ENCODE measurements around the gene HELZ. TPM values are rescaled to one million over a fixed set of nuclear protein-coding genes. Genes with fewer than 3 reads are reported as not detected.

HELZ gene
- total RNA-seq, 1 donor from 2014 or later: 86.0 TPM

GRCh38 chr17:67071595-67071994, 173.4 kb downstream of the HELZ start:
- ATAC-seq: no peak
- DNase-seq (ENCODE audit: low spot score): no peak
- intact Hi-C loops (cut with DNase I): no loop called here

- ATAC-seq (no peak), DNase-seq (ENCODE audit: low spot score) (no peak)
- intact Hi-C loops (cut with DNase I): no loop called here
These were observed 175.3 kb downstream of the HELZ start for GRCh38 chr17:67069603-67070136.

GRCh38 chr17:67068999-67069398, 176.0 kb downstream of the HELZ start:
- DNase-seq (ENCODE audit: low spot score): no peak
- intact Hi-C loops (cut with DNase I): no loop called here
- no peak for ATAC-seq

- intact Hi-C loops (cut with DNase I): no loop called here
- ATAC-seq (no peak), DNase-seq (ENCODE audit: low spot score) (no peak)
These were observed 177.2 kb downstream of the HELZ start for GRCh38 chr17:67067571-67068482.

GRCh38 chr17:67066717-67067116, 178.3 kb downstream of the HELZ start:
- ATAC-seq: no peak
- intact Hi-C loops (cut with DNase I): no loop called here
- no peak for DNase-seq (ENCODE audit: low spot score)

- intact Hi-C loops (cut with DNase I): no loop called here
- ATAC-seq (no peak), DNase-seq (ENCODE audit: low spot score) (no peak)
These were observed 181.9 kb downstream of the HELZ start for GRCh38 chr17:67063141-67063540.

GRCh38 chr17:67059372-67059771, 185.6 kb downstream of the HELZ start:
- DNase-seq (ENCODE audit: low spot score) (no peak), ATAC-seq (no peak)

GRCh38 chr17:67058036-67058435, 187.0 kb downstream of the HELZ start:
- no peak for ATAC-seq
- intact Hi-C loops (cut with DNase I): no loop called here
- DNase-seq (ENCODE audit: low spot score): no peak

More at GRCh38 chr17:67059372-67059771, 185.6 kb downstream of the HELZ start:
- intact Hi-C loops (cut with DNase I): no loop called here

- intact Hi-C loops (cut with DNase I): no loop called here
- no peak for DNase-seq (ENCODE audit: low spot score)
- no peak for ATAC-seq
These were observed 188.1 kb downstream of the HELZ start for GRCh38 chr17:67056746-67057490.

- no peak for ATAC-seq
These were observed 188.9 kb downstream of the HELZ start for GRCh38 chr17:67055811-67056745.

GRCh38 chr17:67055041-67055443, 190.0 kb downstream of the HELZ start:
- ATAC-seq (no peak), DNase-seq (ENCODE audit: low spot score) (peak; percentile 42)
- intact Hi-C loops (cut with DNase I): no loop called here

More at GRCh38 chr17:67055811-67056745, 188.9 kb downstream of the HELZ start:
- intact Hi-C loops (cut with DNase I): no loop called here
- no peak for DNase-seq (ENCODE audit: low spot score)

- ATAC-seq (no peak), DNase-seq (ENCODE audit: low spot score) (no peak)
- intact Hi-C loops (cut with DNase I): no loop called here
These were observed 190.4 kb downstream of the HELZ start for GRCh38 chr17:67054608-67055007.

GRCh38 chr17:67054011-67054591, 190.9 kb downstream of the HELZ start:
- intact Hi-C loops (cut with DNase I): no loop called here
- DNase-seq (ENCODE audit: low spot score): no peak
- no peak for ATAC-seq

GRCh38 chr17:67053438-67054000, 191.5 kb downstream of the HELZ start:
- no peak for ATAC-seq
- no peak for DNase-seq (ENCODE audit: low spot score)
- intact Hi-C loops (cut with DNase I): loop anchor here (1.0 kb wide), 1 partner anchor 18 kb away; no protein-coding TSS in a partner anchor

- DNase-seq (ENCODE audit: low spot score) (no peak), ATAC-seq (no peak)
- intact Hi-C loops (cut with DNase I): loop anchor here (1.0 kb wide), 1 partner anchor 18 kb away; no protein-coding TSS in a partner anchor
These were observed 192.1 kb downstream of the HELZ start for GRCh38 chr17:67052720-67053437.

- intact Hi-C loops (cut with DNase I): no loop called here
- DNase-seq (ENCODE audit: low spot score) (no peak), ATAC-seq (no peak)
These were observed 193.2 kb downstream of the HELZ start for GRCh38 chr17:67051837-67052236.

GRCh38 chr17:67051155-67051538, 193.8 kb downstream of the HELZ start:
- DNase-seq (ENCODE audit: low spot score) (no peak), ATAC-seq (no peak)
- intact Hi-C loops (cut with DNase I): no loop called here
